Jurkat, Clone E6-1 (cell line): ENCODE results near the gene ZFP92.
"Not testable (repeated sequence)": the region's sequence is repeated elsewhere in the genome, so short reads cannot be mapped to it uniquely, and the experiment has no call there.

Experiments used
- DNase-seq: peaks from one replicate; pipeline ENCODE4 v3.0.0-alpha.2; 2011; ENCODE audit warnings: low read depth, low spot score
- H3K4me3 ChIP-seq: 2 replicates; pipeline ENCODE4 v1.5.1; 2011; ENCODE audit warnings: mild to moderate bottlenecking, low read length, control low read depth, moderate library complexity

The ZFP92 gene

GRCh38 chrX:153382563-153383482 is 28.4 kb upstream of the ZFP92 start:
- H3K4me3 ChIP-seq = no peak overlapping the region
- DNase-seq = no peak

DNA sequence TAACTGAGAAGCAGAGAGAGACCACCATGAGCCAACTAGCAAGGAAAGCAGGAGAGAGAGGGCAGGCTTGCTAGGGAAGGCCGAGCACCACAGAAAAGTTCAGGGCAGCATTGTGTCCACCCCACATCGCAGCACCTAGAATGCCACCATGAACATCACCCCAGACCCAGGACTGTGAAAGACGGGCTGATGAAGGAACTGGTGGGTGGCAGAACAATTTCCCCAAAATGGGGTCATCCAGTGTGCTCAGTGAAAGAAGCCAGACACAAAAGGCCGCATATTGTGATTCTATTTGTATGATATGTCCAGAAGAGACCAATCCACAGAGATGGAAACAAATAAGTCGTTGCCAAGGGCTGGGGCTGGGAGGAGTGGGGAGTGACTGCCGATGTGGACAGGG is 26.9 kb upstream of the ZFP92 start:
- no peak for DNase-seq
- no peak overlapping the region for H3K4me3 ChIP-seq

- not testable (repeated sequence) for DNase-seq, H3K4me3 ChIP-seq
Measured at GRCh38 chrX:153384973-153385372, 26.3 kb upstream of the ZFP92 start.

GRCh38 chrX:153386097-153386496 is 25.2 kb upstream of the ZFP92 start:
- DNase-seq = no peak

DNA sequence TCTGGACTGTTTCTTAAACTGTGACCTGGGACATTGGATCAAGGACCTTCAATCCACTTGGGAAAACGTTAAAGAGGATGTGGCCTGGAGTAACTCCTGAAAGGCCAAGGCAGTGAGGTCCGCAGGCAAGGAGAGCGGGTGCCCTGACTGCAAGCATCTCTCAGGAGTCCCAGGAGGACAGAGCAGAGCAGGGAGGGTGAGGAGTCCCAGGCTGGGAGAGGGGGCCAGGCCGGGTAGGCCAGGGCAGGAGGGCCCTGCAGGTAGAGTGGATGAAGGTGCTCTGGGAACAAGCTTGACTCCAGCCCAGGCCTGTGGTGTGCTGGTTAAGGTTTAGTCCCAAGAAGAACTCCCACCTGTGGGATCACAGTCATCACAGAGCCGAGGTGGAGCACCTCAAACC is 23.9 kb upstream of the ZFP92 start:
- H3K4me3 ChIP-seq = no peak overlapping the region
- DNase-seq = no peak

More at GRCh38 chrX:153386097-153386496, 25.2 kb upstream of the ZFP92 start:
- H3K4me3 ChIP-seq = no peak overlapping the region

DNA sequence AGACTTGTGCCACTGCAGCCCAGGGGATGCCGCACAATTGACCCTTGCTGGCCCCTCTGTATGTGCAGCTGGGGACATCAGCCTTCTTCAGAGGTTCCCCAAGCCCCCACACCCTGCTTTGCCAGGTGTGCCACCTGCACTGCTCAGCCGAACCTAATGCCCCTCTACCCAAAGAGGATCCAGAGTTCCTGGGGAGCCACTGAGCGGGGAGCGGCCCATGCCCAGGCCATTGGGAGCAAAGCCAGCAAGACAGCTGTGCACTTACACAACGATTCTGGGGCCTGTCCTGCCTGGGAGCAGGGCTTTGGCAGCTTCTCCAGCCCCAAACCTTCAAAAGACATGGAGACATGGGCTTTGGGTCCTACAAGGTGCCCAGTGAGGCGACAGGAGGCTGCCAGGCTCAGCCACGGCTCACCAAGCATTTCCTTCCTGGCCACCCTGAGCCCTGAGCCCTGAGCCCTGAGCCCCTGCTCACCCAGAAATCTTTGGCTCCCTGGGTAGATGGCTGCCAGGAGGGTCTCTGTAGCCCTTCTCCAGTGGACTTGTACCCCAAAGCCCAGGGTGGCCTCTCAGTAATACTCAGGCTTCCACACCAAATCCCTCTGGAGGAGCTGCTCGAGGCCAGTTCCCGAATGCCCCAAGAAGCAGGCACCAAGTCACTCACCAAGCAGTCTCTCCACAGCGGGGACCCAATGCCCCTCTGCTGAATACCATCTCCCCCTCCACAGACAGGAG is 23.1 kb upstream of the ZFP92 start:
- no peak for DNase-seq
- H3K4me3 ChIP-seq = no peak overlapping the region

GRCh38 chrX:153388722-153389459 is 22.4 kb upstream of the ZFP92 start:
- DNase-seq = no peak
- H3K4me3 ChIP-seq = no peak overlapping the region

DNA sequence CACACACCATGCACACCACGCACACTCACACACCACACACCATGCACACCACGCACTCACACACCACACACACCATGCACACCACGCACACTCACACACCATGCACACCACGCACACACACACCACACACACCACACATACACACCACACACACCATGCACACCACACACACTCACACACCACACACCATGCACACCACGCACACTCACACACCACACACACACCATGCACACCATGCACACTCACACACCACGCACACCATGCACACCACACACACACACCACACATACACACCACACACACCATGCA is 21.9 kb upstream of the ZFP92 start:
- DNase-seq, H3K4me3 ChIP-seq: not testable (repeated sequence)

DNA sequence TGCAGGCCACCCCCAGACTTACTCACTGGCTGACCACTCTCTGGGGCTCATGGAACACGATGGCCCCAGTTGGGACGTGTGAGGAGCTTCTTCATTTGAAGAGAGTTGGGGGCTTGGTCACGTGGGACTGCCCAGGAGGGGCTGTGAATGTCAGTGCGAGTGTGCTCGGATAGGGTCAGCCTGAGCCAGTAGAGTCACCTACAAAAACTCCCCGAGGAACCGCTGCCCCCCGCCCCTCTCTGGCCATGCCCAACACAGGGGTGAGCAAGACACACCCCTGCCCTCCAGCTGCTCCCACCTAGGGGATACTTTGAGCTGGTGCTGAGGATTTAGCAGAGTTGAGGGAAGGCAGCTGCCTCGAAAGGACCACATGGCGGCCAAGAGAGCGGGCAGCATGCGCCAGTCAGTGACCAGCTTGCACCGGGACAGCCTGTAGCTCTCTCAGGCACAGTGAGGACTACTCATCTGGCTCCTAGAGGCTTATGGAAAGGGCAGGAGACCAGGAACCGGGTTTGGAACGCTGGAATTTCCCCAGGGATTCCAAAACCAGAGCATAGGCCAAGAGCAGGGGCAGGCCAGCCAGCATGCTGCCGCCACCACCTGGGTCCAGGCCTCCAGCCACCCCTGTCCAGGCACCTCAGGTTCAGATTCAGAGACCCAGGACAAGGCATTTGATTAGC is 18.5 kb upstream of the ZFP92 start:
- DNase-seq = no peak
- no peak overlapping the region for H3K4me3 ChIP-seq

- H3K4me3 ChIP-seq = no peak overlapping the region
Measured at GRCh38 chrX:153394612-153395011, 16.7 kb upstream of the ZFP92 start.

DNA sequence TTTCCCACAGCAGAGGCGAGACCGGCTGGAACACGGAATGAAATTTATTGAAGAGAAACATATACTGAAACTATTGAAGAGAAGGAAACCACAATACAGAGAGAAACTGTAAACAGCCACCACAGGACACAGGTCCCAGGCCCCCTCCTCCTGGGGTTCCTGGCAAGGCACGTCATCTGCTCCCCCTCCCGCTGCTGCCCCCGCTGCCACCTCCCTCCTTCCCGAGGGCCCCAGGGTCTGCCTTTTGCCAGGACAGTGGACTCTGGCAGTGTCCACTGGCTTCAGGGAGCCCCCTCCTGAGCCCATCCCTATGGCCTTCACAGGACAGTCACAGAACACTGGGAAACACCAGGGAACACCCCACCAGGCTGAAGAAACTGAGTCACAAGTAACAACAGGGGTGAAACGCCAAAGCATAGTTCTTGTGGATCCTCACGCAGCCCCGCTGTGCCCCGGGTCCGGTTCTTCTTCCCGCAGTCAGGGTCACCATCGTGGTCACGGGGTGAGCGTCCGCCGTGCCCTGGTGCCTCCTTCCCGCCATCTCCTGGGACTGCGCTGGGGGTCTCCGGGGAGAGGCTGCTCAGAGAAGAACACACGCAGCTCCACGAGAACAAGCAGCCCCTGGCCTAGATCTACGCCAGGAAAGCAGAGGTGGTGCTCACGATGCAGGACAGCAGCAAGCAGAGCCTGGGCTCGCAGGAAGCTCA is 15.5 kb upstream of the ZFP92 start:
- no peak overlapping the region for H3K4me3 ChIP-seq
- no peak for DNase-seq

More at GRCh38 chrX:153394612-153395011, 16.7 kb upstream of the ZFP92 start:
- no peak for DNase-seq

- DNase-seq = no peak
- H3K4me3 ChIP-seq = no peak overlapping the region
Measured at GRCh38 chrX:153396320-153397195, 14.7 kb upstream of the ZFP92 start.

DNA sequence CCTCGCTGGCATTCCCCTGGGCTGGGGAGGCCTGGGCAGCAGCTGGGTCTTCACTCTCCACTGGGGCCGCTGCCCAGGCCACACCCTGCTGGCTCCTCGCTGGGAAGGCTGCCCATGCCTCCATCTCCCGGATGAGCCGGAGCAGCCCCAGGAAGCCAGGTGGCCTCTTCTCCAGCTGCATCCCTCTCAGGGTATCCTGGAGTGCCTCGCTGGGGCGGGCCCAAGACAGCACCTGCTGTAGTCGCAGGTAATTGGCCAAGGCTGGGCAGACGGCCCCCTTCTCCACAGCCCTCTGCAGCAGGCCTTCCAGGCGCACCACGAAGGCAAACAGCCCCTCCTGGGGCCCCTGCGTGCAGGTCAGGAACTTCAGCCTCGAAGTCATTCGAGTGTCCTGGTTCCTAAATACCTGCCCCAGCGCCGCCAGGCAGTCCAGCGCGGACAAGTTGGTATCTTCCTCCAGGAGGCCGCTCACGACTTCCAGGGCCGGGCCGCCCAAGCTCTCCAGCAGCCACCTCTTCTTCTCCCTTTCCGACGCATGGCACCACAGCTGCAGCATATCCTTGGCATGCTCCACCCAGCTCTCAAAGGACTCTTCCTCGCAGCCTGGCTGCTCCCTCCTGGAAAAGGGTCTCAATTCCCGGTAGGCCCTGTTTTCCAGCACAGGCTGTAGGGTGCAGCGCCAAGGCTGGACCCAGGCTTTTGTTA is 13.9 kb upstream of the ZFP92 start:
- no peak overlapping the region for H3K4me3 ChIP-seq
- DNase-seq = no peak

DNA sequence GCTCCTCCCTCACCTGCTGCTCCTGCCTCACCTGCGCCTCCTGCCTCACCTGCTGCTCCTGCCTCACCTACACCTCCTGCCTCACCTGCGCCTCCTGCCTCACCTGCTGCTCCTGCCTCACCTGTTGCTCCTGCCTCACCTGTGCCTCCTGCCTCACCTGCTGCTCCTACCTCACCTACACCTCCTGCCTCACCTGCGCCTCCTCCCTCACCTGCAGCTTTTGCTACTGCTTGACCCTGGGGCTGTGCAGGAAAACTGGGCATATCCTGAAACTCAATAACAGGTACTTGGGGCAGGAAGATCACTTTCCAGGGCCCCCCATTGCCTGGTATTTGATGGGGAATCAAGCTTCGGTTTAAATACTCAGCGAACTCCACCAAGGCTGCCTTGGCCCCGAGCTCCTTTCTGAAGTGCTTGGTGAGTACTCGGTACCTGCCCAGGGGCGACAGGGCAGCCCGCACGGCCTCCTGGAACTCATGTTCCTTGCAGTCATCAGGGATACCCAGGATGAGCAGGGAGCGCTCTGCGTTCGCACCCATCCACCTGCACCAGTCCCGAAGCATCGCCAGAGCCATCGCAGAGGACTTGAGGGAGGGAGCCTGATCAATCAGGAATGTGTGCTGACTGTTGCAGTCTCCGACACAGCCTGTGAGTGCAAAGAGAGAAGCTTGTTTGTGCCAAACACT is 12.9 kb upstream of the ZFP92 start:
- no peak overlapping the region for H3K4me3 ChIP-seq
- no peak for DNase-seq

- no peak overlapping the region for H3K4me3 ChIP-seq
- DNase-seq = peak; percentile 41
Measured at GRCh38 chrX:153400146-153401132, 10.8 kb upstream of the ZFP92 start.
